Measurements from ENCODE around the gene TGIF2.

The TGIF2 gene

GRCh38 chr20:36633285-36633772, 59.9 kb downstream of the TGIF2 start:
- TF ChIP-seq, protein P1, sequence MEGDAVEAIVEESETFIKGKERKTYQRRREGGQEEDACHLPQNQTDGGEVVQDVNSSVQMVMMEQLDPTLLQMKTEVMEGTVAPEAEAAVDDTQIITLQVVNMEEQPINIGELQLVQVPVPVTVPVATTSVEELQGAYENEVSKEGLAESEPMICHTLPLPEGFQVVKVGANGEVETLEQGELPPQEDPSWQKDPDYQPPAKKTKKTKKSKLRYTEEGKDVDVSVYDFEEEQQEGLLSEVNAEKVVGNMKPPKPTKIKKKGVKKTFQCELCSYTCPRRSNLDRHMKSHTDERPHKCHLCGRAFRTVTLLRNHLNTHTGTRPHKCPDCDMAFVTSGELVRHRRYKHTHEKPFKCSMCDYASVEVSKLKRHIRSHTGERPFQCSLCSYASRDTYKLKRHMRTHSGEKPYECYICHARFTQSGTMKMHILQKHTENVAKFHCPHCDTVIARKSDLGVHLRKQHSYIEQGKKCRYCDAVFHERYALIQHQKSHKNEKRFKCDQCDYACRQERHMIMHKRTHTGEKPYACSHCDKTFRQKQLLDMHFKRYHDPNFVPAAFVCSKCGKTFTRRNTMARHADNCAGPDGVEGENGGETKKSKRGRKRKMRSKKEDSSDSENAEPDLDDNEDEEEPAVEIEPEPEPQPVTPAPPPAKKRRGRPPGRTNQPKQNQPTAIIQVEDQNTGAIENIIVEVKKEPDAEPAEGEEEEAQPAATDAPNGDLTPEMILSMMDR (IDR thresholded peaks at IDR 0.05), result no peak

- TF ChIP-seq, protein P1 (IDR thresholded peaks at IDR 0.05), result no peak
These were observed 60.9 kb downstream of the TGIF2 start for GRCh38 chr20:36634342-36634741.

DNA sequence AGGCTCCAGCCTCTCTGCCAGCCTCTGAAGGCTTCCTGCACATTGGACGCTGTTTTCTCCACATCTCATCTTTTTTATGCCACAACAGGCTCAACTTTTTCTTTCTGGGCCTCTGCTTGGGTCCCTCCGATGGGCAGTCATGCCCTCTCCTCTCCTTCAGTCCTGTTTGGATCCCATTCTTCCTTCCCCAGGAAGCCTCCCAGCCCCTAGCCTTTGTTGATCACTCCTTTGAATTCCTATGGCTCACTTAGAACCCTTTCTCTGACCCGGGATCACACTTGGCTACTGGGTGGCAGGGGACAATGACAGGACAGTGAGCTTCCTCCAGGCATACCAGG, 68.1 kb downstream of the TGIF2 start:
- TF ChIP-seq, protein P1 (IDR thresholded peaks at IDR 0.05), result no peak

- TF ChIP-seq, protein P1 (IDR thresholded peaks at IDR 0.05), result no peak
These were observed 68.7 kb downstream of the TGIF2 start for GRCh38 chr20:36642136-36642535.
